HG02798 (cell line): ENCODE data around the gene APOA4.

Experiments used
- ATAC-seq: cut with Tn5 transposase; IDR thresholded peaks from one replicate; pipeline ENCODE4 v1.9.1; 2021; ENCODE audit warnings: mild to moderate bottlenecking; ENCODE audit not compliant: unreplicated experiment, poor library complexity

Gene APOA4

GRCh38 chr11:116831790-116832349, 8.8 kb upstream of the APOA4 start:
- ATAC-seq = no peak

DNA sequence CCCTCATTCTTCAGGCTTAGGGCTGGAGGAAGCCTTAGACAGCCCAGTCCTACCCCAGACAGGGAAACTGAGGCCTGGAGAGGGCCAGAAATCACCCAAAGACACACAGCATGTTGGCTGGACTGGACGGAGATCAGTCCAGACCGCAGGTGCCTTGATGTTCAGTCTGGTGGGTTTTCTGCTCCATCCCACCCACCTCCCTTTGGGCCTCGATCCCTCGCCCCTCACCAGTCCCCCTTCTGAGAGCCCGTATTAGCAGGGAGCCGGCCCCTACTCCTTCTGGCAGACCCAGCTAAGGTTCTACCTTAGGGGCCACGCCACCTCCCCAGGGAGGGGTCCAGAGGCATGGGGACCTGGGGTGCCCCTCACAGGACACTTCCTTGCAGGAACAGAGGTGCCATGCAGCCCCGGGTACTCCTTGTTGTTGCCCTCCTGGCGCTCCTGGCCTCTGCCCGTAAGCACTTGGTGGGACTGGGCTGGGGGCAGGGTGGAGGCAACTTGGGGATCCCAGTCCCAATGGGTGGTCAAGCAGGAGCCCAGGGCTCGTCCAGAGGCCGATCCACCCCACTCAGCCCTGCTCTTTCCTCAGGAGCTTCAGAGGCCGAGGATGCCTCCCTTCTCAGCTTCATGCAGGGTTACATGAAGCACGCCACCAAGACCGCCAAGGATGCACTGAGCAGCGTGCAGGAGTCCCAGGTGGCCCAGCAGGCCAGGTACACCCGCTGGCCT, 7.2 kb upstream of the APOA4 start:
- ATAC-seq = no peak

DNA sequence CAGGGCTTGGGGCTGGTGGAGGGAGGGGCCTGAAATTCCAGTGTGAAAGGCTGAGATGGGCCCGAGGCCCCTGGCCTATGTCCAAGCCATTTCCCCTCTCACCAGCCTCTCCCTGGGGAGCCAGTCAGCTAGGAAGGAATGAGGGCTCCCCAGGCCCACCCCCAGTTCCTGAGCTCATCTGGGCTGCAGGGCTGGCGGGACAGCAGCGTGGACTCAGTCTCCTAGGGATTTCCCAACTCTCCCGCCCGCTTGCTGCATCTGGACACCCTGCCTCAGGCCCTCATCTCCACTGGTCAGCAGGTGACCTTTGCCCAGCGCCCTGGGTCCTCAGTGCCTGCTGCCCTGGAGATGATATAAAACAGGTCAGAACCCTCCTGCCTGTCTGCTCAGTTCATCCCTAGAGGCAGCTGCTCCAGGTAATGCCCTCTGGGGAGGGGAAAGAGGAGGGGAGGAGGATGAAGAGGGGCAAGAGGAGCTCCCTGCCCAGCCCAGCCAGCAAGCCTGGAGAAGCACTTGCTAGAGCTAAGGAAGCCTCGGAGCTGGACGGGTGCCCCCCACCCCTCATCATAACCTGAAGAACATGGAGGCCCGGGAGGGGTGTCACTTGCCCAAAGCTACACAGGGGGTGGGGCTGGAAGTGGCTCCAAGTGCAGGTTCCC, 6.5 kb upstream of the APOA4 start, which contains the start of gene APOC3:
TSS of gene APOC3 (plus strand) at position 383 of the 659 bp plus-strand sequence. CDS start 676 bp downstream, outside the sequence.
- ATAC-seq = no peak

DNA sequence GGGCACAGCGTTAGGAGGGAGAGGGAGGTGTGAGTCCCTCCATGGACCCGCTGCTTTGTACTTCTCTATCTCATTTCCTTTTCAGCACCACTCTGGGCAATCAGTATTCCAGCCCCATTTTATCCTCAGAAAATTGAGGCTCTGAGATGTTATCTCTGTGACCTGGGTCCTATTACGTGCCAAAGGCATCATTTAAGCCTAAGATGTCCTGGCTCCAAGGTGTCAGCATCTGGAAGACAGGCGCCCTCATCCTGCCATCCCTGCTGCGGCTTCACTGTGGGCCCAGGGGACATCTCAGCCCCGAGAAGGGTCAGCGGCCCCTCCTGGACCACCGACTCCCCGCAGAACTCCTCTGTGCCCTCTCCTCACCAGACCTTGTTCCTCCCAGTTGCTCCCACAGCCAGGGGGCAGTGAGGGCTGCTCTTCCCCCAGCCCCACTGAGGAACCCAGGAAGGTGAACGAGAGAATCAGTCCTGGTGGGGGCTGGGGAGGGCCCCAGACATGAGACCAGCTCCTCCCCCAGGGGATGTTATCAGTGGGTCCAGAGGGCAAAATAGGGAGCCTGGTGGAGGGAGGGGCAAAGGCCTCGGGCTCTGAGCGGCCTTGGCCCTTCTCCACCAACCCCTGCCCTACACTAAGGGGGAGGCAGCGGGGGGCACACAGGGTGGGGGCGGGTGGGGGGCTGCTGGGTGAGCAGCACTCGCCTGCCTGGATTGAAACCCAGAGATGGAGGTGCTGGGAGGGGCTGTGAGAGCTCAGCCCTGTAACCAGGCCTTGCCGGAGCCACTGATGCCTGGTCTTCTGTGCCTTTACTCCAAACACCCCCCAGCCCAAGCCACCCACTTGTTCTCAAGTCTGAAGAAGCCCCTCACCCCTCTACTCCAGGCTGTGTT, 5.8 kb upstream of the APOA4 start:
- no peak for ATAC-seq

- no peak for ATAC-seq
Observed at GRCh38 chr11:116827461-116827860, 4.4 kb upstream of the APOA4 start.

DNA sequence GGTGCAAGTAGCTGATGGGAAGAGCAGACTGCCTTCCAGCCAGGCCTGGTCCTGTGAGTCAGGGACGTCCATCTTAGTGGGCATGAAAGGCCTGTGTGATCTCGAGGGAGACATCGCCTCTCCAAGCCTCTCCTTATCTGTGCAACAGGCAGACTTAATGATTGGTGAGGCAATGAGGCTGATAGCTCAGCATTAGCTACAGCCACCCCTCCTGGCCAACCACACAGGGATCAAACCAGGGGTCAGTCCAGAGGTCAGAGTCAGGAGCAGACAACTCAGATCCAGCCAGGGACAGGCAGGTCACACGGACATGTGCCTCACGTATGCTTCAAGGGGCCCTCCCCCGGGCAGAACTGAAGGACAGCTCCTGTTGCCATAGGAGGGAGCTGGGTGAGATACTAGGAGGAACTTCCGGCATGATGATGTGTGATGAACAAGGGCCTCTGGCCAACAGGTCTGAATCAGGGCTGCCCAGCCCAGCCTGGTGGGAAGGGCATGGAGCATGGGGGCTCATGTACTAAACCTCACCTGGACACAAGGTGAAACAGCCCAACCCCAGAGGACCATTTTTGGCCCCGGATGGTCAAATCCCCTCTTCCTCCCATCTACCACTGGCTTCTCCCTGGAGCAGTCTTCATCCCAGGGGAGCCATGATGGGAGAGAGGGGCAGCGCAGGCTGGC, 3.8 kb upstream of the APOA4 start:
- ATAC-seq = no peak

DNA sequence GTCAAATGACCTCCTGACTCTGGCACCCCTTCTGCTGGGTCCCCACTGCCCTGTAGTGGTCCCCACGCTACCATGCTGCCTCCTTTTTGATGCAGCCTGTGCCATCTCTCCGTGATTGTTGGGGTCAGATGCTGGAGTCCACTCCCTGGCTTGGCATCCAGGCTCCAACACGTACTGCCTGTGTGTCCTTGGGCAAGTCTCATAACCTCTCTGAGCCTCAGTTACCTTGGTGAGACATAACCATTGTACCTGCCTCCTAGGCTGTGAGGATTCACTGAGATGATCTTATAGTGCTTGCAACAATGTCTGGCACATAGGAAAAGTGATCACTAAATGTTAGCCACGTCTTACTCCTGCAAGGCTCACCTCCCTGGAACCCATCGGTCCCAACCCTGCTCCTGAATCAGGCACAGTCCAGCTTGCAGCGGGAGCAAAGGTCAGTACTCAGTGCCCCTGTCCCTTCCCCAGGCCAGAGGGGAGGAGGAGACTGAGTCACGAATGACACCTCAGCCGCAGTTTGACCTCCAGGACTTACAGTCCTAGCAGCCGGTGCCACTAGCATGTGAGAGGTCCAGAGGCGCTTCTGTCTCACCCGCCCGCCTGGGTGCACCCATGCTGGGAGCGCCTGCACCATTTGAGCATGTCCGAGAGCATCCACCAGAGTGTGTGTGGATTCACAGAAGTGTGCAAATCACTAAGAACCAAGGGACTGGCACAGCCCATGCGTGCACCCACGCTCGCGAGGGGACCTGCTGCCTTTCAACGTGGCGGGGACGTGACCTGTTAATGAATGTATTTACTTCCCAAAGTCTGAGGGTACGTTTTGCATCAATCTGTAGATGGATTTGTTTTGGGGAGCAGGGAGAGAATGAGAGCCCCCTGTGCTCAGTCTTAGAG, 3.0 kb upstream of the APOA4 start:
- ATAC-seq = no peak

GRCh38 chr11:116825434-116825833, 2.3 kb upstream of the APOA4 start:
- ATAC-seq = no peak

GRCh38 chr11:116822575-116822974, 529 bp downstream of the APOA4 start:
- ATAC-seq = no peak

DNA sequence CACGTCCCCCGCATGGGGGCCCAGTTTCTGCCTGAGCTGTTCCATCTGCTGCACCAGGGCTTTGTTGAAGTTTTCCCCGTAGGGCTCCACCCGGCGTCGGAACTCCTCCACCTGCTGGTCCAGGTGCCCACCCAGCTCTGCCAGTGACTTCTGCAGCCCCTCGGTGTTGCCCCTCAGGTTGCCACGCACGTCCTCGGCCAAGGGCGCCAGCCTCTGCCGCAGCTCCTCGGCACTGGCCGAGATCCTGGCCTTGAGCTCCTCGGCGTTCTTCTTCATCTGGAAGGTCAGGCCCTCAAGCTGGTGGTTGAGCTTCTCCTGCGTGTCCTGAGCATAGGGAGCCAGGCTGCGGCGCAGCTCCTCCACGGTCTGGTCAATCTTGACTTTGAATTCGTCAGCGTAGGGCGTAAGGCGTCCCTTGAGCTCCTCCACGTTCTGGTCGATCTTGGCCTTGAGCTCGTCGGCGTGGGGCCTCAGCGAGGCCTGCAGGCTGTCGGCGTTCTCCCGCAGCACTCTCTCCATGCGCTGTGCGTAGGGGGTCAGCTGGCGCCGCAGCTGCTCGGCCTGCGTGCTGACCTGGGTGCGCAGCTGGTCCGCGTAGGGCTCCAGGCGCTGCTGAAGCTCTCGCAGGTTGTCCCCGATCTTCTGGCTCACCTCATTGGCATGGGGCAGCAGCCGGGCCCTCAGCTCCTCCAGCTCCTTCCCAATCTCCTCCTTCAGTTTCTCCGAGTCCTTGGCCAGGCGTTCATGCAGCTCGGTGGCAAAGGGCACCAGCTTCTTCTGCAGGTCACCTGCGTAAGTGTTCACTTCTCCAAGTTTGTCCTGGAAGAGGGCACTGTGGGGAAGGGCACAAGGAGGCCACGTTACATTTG, 1.8 kb downstream of the APOA4 start:
- ATAC-seq = no peak

DNA sequence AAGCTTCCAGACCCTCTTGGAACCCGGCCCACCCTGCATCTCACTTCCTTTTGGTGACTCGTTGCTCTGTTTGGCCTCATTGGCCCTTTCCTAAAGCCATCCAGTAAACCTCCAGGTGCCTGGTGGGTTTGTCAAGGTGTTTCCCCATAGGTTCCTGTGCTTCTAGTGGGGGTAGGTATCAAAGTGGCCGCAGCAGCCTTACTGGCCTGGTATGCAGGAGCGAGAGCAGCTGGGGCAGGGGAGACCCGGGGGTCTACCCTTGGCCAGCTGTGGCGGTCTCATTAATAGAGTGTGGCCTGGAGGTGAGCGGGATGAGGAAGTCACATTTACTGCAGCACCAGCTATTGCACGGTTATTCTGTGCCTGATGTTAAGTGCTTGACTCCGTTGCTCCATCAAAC, 4.1 kb downstream of the APOA4 start:
- ATAC-seq = no peak

DNA sequence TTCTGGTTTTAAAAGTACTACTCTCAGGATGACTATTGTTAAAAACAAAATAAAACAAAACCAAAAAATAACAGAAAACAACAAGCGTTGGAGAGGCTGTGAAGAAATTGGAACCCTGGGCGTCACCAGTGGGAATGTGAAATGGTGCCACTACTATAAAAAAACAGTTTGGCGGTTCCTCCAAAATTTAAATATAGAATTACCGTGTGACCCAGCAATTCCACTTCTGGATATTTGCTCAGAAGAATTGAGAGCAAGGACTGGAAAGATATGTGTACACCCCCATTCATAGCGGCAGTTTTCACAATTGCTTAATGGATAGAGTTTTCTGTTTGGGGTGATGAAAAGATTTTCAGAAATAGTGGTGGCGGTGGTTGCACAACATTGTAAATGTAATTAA, 8.6 kb downstream of the APOA4 start:
- ATAC-seq = no peak

DNA sequence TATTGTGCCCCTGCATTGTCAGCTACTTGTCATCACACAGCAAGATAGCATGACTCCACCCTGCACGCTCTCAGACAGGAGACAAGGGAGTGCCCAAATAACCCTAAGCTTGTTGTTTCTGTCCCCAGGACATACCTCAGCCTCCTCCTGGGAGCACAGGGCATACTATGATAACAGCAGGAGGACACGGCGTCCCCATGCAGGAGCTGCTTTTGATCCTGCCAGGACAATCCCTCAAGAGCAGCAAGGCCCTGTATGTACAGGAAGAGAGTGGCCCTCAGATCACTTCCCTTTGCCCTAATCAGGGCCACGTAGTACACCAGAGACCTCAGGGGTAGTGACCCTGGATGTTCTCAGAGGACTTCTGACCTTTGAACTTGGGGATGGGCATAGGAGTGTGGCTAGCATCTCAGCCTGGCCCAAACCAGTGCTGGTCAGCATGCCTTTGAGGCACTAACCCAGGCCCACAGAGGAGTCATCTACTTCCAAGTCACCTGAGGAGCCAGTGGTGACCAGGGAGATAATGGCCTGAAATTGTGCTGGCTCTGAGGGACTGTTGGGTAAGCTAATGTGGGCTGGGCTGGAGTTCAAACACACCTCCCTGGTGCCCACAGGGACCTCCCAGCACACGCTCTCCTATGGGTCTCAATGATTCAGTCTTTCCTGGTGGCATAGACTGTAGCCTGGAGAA, 9.2 kb downstream of the APOA4 start:
- ATAC-seq = no peak

GRCh38 chr11:116813170-116813569, 9.9 kb downstream of the APOA4 start:
- ATAC-seq = no peak

DNA sequence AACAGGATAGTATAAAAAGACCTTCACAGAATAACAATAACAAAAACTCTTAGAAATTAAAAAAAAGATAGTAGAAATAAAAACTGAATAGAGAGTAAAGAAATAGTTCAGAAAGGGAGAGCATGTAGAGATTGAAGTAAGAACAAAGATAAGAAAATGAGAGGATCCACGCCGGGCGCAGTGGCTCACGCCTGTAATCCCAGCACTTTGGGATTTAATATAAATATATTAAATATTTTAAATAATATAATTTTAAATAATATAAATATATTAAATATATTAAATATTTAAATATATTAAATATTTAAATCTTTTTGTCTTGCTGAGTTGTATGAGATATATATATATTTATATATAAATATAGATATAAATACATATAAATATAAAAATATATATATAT, 11.0 kb downstream of the APOA4 start:
- no peak for ATAC-seq

DNA sequence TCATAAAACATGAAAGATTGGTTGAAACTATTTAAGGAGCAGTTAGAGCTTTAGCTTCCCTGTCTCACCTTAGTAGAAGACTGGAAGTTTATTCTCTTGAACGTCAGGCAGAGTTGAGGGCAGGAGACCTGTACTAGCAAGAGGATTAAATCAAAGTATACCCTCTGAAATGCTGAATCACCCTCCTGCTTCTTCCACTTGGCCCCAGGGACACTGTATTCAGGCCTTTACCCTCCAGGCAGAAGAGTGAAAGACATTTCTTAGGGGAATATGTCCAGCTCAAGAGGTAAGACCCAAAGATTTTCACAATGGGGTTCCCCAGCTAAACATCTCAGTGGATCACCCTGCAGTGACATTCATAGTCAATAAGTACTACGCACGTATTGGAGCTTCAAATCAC, 11.9 kb downstream of the APOA4 start:
- no peak for ATAC-seq

DNA sequence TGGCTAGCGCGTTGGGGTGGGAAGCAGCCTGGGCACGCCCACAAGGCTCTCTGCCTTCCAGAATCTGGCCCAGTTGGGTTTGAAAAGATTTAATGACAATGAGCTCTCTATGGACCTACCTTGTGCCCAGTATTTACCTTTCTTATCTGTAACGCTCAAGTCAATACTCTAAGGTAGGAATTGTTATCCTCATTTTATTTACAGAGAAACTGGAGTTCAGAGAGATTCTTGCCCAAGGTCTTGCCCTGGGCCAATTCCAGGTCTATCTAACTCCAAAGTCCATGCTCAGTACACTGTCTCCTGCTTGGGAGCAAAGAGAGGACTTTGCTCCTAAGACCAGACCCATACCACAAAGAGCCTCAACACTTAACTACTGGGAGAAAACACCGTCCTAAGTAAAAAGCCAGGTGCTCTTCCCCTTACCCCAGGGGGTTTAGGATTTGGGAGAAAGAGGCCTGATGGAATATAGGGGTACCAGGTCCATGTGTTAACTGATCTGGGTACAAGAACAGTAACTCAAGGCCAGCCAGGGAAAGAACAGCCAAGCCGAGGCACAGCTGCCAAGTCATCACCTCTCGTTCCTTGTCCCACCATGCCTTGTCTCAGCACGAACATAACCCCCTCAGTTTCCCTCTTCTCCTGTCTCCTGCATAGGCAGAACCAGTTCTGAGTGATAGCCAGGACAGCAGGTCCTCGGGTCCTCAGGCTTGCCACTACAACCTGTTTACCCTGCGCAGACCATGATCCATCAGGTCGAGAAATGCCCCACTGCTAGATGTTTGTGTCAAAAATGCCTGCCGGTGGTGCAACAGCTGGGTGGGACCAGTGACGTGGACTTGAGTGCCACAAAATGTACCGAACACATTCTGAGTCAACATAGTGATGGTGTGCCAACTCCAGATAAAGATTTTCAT, 14.6 kb downstream of the APOA4 start:
- no peak for ATAC-seq
